GM04503 (cell line): ENCODE data around the gene MS4A4E.
"Not testable (repeated sequence)": the region's sequence is repeated elsewhere in the genome, so short reads cannot be mapped to it uniquely, and the experiment has no call there.

Source experiments
- DNase-seq: peaks from one replicate; pipeline ENCODE4 v3.0.0-alpha.2; 2012; ENCODE audit warnings: low read depth

MS4A4E gene

DNA sequence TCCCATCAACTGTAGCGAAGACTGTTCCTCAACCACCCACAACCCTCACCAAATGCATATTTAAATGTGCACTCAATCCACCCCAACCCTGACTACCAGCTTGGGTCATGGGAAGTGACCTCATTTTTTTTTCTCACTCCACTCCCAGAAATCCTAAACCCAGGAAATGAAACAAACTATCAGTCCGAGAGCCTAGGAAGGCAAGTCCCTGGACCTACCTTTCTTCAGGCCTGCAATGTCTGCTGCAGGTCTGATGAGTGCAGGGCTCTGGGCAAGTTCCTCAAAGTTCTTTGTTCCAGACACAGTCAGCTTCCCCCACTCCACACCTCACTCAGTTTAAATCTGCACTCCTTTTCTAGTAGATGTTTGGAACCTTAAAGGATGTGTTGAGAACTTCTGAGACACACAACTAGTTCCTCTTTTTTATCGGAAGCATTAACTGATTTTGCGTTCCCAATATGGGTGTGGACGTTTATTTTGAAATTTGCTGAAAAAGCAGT lies at the start of gene MS4A4E:
Gene MS4A4E, minus strand, starts transcription at position 398 of the 500 bp plus-strand sequence. CDS start 13,082 bp downstream, outside the sequence.
- DNase-seq, result no peak

DNA sequence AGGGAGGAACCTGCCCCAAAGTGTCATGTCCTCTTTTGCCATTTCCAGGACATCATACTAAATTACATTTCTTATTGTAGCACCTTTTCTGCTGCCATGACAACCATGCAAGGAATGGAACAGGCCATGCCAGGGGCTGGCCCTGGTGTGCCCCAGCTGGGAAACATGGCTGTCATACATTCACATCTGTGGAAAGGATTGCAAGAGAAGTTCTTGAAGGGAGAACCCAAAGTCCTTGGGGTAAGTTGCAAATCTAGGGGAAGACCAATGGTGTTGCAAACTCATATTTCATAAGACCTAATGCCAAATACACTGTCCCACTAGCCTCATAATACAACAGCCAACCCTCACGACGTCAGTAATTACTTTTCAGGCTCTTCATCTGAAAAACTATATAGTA lies 49.2 kb upstream of the MS4A4E start:
- no peak for DNase-seq

GRCh38 chr11:60288531-60288930 lies 45.6 kb upstream of the MS4A4E start:
- no peak for DNase-seq

GRCh38 chr11:60285411-60286126 lies 42.6 kb upstream of the MS4A4E start:
- not testable (repeated sequence) for DNase-seq

DNA sequence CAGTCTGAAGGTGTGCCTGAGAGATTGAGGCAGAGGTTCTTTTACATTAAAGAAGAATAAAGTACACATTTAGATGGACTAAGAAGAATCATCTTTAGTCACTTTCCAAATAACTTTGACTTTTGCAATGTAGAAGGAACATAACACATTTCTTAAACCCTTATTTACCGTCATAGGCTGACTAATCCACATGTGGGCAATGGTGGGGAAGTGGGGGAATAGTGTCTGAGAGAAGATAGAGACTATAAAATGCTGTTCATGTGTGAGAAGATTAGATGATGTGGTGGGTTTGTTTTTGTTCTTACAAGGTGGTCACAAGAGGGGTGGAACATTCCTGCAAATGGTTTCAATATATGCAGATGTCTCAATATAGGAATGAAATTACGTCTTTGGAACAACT lies 39.3 kb upstream of the MS4A4E start:
- no peak for DNase-seq

DNA sequence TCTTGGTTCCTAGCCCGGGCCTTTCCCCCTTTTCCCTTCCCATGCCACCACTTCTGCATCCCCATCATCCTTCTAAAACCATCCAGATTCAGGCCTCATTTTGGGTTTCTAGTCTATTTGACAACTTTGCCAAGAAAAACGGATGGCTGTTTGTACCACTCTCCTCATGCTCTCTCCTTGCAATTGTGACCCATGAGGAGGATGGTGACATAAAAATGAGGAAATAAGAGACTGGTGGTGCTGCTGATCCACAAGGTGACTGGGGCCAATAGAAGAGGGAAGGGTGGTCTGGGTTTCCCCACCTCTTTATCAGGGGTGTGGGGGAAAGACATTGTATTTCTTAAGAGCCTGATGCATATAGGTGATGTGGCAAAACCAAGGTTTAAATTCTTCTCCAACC lies 38.5 kb upstream of the MS4A4E start:
- DNase-seq, result no peak

DNA sequence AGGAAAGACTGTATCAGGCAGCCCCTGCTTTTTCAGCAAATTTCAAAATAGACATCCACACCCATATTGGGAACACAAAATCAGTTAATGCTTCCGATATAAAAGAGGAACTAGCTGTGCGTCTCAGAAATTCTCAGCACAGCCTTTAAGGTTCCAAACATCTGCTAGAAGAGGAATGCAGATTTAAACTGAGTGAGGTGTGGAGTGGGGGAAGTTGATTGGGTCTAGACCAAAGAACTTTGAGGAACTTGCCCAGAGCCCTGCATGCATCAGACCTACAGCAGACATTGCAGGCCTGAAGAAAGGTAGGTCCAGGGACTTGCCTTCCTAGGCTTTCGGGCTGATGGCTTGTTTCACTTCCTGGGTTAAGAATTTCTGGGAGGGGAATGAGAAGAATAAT lies 37.5 kb upstream of the MS4A4E start, which contains the start of gene MS4A4A:
Gene MS4A4A, plus strand, starts transcription at position 255 of the 400 bp plus-strand sequence. Its CDS starts 10 bp downstream, at position 265.
- no peak for DNase-seq

- no peak for DNase-seq
Observed at GRCh38 chr11:60274416-60274815, 31.5 kb upstream of the MS4A4E start.

- no peak for DNase-seq
Observed at GRCh38 chr11:60265373-60266214, 22.7 kb upstream of the MS4A4E start.

GRCh38 chr11:60264644-60265043 lies 21.7 kb upstream of the MS4A4E start:
- DNase-seq, result no peak

DNA sequence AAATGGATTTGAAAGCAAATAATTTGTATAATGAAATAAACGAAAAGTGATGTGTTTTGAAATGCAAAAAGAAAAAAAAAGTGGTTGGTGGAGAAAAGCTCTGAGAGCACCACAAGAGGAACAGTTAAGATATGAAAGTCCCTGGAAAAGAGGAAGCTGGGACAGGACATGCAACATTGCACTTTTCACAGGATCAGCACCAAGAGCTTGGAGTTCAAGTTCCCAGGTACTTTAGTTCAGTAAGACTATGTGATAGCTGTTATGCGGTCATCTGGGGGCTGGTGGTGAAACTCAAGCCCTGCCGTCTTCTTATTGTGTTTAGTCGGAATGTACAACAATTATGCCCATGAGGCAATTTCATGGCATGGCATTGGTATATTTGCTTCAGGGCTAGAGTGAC lies 20.5 kb upstream of the MS4A4E start:
- no peak for DNase-seq

- DNase-seq, result no peak
Observed at GRCh38 chr11:60261014-60261413, 18.1 kb upstream of the MS4A4E start.

DNA sequence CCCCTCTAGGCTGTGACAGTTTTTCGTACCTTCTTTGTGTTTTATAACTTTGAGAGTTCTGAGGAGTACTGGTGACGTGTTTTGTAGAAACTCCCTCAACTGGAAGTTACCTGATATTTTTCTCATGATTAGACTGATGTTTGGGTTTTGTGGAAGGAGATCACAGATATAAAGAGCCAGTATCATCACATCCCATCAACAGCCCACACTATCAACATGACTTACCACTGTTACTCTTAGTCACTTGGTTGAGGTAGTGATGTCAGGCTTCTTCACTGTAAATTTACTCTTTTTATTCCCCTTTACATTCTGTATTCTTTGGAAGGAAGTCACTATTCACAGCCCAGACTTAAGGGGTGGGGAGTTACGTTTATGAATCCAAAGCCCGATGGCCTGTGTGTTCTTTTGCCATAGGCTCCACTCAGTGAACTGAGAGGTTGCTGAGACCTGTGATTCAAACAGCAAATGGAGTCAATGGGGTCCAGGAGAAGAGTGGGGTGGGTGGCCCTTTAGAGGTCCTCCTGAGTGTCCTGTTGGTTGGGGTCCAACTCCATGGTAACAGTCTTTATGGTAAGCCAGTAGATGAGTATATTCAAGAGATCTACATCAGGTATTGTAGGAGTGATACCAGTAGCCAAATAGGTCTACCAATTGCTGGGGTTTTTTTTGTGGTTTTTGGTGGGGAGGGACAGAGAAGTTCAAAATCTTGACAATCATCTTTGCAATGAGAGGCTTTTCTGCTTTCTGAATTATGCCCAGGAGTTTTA lies 15.2 kb upstream of the MS4A4E start:
- DNase-seq, result no peak

DNA sequence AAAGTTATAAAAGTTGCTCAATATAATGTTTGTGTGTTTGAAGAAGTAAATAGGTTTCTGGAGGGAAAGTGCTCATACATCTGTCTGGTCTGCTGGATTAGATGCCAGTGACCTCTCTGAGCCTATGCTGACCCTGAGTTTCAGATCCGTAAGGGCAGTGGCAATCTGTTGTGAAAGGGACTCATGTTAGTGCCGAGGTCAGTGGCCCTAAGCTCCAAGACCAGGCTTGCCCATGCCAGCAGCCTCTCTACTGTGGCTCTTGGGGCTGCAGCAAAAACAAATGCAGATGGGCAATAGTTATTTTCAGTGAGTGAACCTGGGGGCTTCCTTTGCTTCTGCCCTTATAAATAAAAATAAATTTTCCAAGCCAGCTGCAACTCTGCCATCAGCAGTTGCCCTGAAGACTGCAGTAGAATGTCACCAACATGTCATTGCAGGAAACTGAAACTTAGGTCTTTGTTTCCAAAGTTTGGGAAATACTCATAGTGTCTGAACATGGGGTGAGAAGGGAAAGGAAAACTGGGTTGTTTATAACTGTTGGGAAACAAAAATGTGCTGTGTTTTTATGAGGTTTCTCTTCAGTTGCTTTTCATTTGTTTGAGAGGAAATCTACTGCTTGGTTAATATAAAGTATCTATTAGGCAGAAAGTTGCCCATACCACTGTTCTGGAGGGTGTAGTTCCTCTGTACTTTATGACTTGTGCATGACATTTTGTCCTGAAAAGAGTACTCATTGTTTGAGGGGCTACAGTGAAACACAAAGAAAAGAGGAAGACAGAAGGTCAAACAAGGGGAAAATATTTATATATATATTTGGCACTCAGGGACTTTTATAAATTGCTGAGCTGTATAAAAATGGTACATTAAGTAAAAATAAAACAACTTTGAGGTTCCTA lies 9.5 kb upstream of the MS4A4E start:
- DNase-seq, result no peak

GRCh38 chr11:60251485-60252212 lies 8.7 kb upstream of the MS4A4E start:
- no peak for DNase-seq

- DNase-seq, result no peak
Observed at GRCh38 chr11:60241786-60242185, 1.2 kb downstream of the MS4A4E start.

GRCh38 chr11:60240662-60241061 lies 2.3 kb downstream of the MS4A4E start:
- no peak for DNase-seq

GRCh38 chr11:60235321-60235720 lies 7.6 kb downstream of the MS4A4E start:
- DNase-seq, result no peak

- DNase-seq, result no peak
Observed at GRCh38 chr11:60230681-60231080, 12.3 kb downstream of the MS4A4E start.

DNA sequence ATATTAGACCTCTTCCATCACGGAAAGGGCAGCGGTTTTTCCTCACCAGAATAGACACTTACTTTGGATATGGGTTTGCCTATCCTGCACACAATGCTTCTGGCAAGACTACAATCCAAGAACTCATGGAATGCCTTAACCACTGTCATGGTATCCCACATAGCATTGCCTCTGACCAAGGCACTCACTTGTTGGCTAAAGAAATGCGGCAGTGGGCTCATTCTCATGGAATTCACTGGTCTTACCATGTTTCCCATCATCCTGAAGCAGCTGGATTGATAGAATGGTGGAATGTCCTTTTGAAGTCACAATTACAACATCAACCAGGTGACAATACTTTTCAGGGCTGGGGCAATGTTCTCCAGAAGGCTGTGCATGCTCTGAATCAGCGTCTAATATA lies 20.8 kb downstream of the MS4A4E start:
- no peak for DNase-seq

DNA sequence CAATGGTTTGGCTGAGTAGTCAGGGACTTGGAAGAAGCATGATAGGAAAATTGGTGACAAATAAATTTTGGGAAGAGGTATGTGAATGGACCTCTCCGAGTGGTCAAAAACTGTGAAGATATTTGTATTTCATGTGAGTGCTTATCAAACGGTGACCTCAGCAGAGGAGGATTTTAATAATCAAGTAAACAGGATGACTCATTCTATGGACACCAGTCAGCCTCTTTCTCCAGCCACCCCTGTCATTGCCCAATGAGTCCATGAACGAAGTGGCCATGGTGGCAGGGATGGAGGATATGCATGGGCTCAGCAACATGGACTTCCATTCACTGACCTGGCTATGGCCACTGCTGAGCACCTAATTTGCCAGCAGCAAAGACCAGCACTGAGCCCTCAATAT lies 21.2 kb downstream of the MS4A4E start:
- DNase-seq, result no peak
